K562 (cell line): ENCODE measurements around the gene MIDN. TPM values are rescaled to one million over a fixed set of nuclear protein-coding genes. Genes with fewer than 3 reads are reported as not detected.
A peak's percentile ranks its signal among the peaks of the same experiment; 100 is the strongest.

Source experiments
- ATAC-seq: fragments of 200-7000 bp; cut with Tn5 transposase; 3 replicates; pipeline ENCODE4 v1.9.1; 2020; ENCODE audit warnings: moderate library complexity
- BruUV-seq: library from RNA; stranded (reverse); fragments of 400-500 nt; replicated peaks from 2 replicates; lab custom pipeline; 2021; lab: Mats Ljungman, UMichigan
- CTCF ChIA-PET: fragments of 300-600 bp; formaldehyde crosslinking; extraction: SDS; loops from one replicate; lab custom pipeline; 2021; ENCODE audit warnings: low intra/inter-chr PET ratio; lab: Yijun Ruan, JAX
- POLR2A ChIA-PET: fragments of 300-600, 350-650 bp; sonication (Branson Sonifier 250); formaldehyde crosslinking; extraction: SDS; loops from one replicate; lab custom pipeline; 2021; ENCODE audit warnings: antibody characterized with exemption, inconsistent platforms; lab: Yijun Ruan, JAX
- DNase-seq, 4 experiments: peaks; one replicate each; pipeline versions ENCODE4 v3.0.0 to v3.0.0-alpha.2; 2011 to 2018; ENCODE audit warnings: low spot score in 3 of 4, mixed read lengths in 3 of 4; ENCODE audit errors: extremely low read depth in 1 of 4
- FAIRE-seq: peaks from 2 replicates; lab custom pipeline; 2011; peaks lifted over from hg19 to GRCh38; lab: Jason Lieb, UNC
- H2AFZ ChIP-seq: 2 replicates; pipeline ENCODE4 v1.6.0; 2011; ENCODE audit warnings: low read depth, low read length, control low read depth, inconsistent platforms
- H3K27ac ChIP-seq: fragments of 200-600 bp; 3 replicates; pipeline ENCODE4 v1.8.0; 2011; ENCODE audit warnings: low read depth, mild to moderate bottlenecking, control low read depth, inconsistent platforms, low read length, moderate library complexity, mixed read lengths; ENCODE audit errors: extremely low read depth
- H3K27me3 ChIP-seq, 2 experiments: fragments of 300-600 bp in 1 of 2; 2 replicates in 1 of 2; 3 replicates in 1 of 2; pipeline versions ENCODE4 v1.6.0 to v1.8.0; 2011; ENCODE audit warnings: inconsistent platforms in 2 of 2, low read length in 2 of 2, mild to moderate bottlenecking in 1 of 2, mixed read lengths in 1 of 2, moderate library complexity in 1 of 2; ENCODE audit not compliant: control insufficient read depth in 2 of 2, insufficient read depth in 2 of 2
- H3K36me3 ChIP-seq: fragments of 300-600 bp; 3 replicates; pipeline ENCODE4 v1.8.0; 2011; ENCODE audit warnings: mild to moderate bottlenecking, low read length, inconsistent platforms; ENCODE audit not compliant: control insufficient read depth, insufficient read depth
- H3K4me1 ChIP-seq, 2 experiments: fragments of 200-600 bp in 1 of 2; replicated peaks in 1 of 2; 2 replicates in 1 of 2; 3 replicates in 1 of 2; pipeline versions ENCODE4 v1.5.1 to v1.8.0; 2011; ENCODE audit warnings: inconsistent platforms in 2 of 2, low read length in 2 of 2, mild to moderate bottlenecking in 1 of 2, mixed read lengths in 1 of 2, moderate library complexity in 1 of 2; ENCODE audit not compliant: control insufficient read depth in 2 of 2, insufficient read depth in 2 of 2
- H3K4me2 ChIP-seq: 2 replicates; pipeline ENCODE4 v1.6.1; 2011; ENCODE audit warnings: low read length, control low read depth, inconsistent platforms, mixed read lengths; ENCODE audit not compliant: insufficient read depth
- H3K4me3 ChIP-seq: fragments of 200-600 bp; sonication (generic), shearing (Covaris generic); 2 replicates; pipeline ENCODE4 v1.5.1; 2016; ENCODE audit warnings: control low read depth, inconsistent platforms
- H3K79me2 ChIP-seq: fragments of 200-600 bp; 3 replicates; pipeline ENCODE4 v1.8.0; 2011; ENCODE audit warnings: low read length, inconsistent platforms; ENCODE audit not compliant: control insufficient read depth, insufficient read depth
- H3K9ac ChIP-seq, 2 experiments: 2 replicates each; pipeline versions ENCODE4 v1.6.0 to v1.6.1; 2011; ENCODE audit warnings: low read depth in 2 of 2, low read length in 2 of 2, control low read depth in 1 of 2, inconsistent platforms in 1 of 2, mild to moderate bottlenecking in 1 of 2, mixed read lengths in 1 of 2; ENCODE audit not compliant: insufficient read depth in 1 of 2
- H3K9me1 ChIP-seq: one replicate; pipeline ENCODE4 v1.6.0; 2011; ENCODE audit warnings: inconsistent platforms, mild to moderate bottlenecking, low read length, moderate library complexity; ENCODE audit not compliant: control insufficient read depth, insufficient read depth
- H3K9me3 ChIP-seq: replicated peaks from 2 replicates; pipeline ENCODE4 v1.5.1; 2011; ENCODE audit warnings: low read depth, low read length, inconsistent platforms; ENCODE audit not compliant: control insufficient read depth, insufficient read depth
- H4K20me1 ChIP-seq: replicated peaks from 2 replicates; pipeline ENCODE4 v1.6.1; 2011; ENCODE audit warnings: low read length, inconsistent platforms, mixed read lengths; ENCODE audit not compliant: control insufficient read depth, insufficient read depth
- BRCA1 ChIP-seq, 2 experiments: fragments of 450-650 bp in 1 of 2; sonication (generic) in 1 of 2; formaldehyde crosslinking in 1 of 2; IDR thresholded peaks; 2 replicates each; pipeline versions ENCODE4 v1.5.0 to v1.6.1; 2017 to 2020; ENCODE audit warnings: mild to moderate bottlenecking in 1 of 2, missing genetic modification reagents in 1 of 2
- CREBBP ChIP-seq: IDR thresholded peaks from one replicate; pipeline ENCODE4 v1.6.1; 2012; ENCODE audit warnings: low read depth, mild to moderate bottlenecking, control low read depth, inconsistent platforms, low read length
- KLF6 ChIP-seq: fragments of 250-450 bp; sonication (Bioruptor Pico); IDR thresholded peaks from 2 replicates; pipeline ENCODE4 v1.4.0; 2020; ENCODE audit warnings: mild to moderate bottlenecking, moderate library complexity, borderline replicate concordance
- NEUROD1 ChIP-seq: fragments of 150-350 bp; IDR thresholded peaks from 2 replicates; pipeline ENCODE4 v1.6.1; 2014; ENCODE audit warnings: borderline replicate concordance, low read length, low read depth; ENCODE audit not compliant: partially characterized antibody
- POLR2G ChIP-seq: fragments of 200-400 bp; formaldehyde crosslinking; IDR thresholded peaks from 2 replicates; pipeline ENCODE4 v1.6.1; 2017; ENCODE audit warnings: low read depth, mild to moderate bottlenecking, antibody characterized with exemption, low read length, moderate library complexity
- SMAD3 ChIP-seq: fragments of 450-650 bp; formaldehyde crosslinking; conservative IDR thresholded peaks from 2 replicates; pipeline ENCODE4 v1.4.0; 2020; ENCODE audit warnings: mild to moderate bottlenecking
- ZNF311 ChIP-seq: fragments of 250-450 bp; sonication (Bioruptor Pico); IDR thresholded peaks from 2 replicates; pipeline ENCODE4 v1.4.0; 2020; ENCODE audit warnings: mild to moderate bottlenecking, moderate library complexity
- WGBS: fragments of 100-300 bp; shearing (Covaris generic); methylation state at CpG from one replicate; pipeline ENCODE4 v1.1.6; 2016; ENCODE audit warnings: low coverage, mixed read lengths; ENCODE audit not compliant: insufficient coverage; ENCODE audit errors: missing lambda C conversion rate; 5-methylcytosine and 5-hydroxymethylcytosine counted together
- in situ Hi-C: fragments of 300-500 bp; cut with MboI; formaldehyde crosslinking; loops from 4 replicates; pipeline ENCODE4 v1.15.0; 2018; ENCODE audit warnings: inconsistent platforms, mixed read lengths
- intact Hi-C: fragments of 100-400 bp; cut with micrococcal nuclease; formaldehyde crosslinking; loops from 2 replicates; pipeline ENCODE4 v1.14.2; 2022
- polyA plus RNA-seq, 8 experiments: library from polyadenylated mRNA; depleted of rRNA in 4 of 8; stranded (reverse) in 5 of 8; unstranded in 3 of 8; fragments of >200 nt; fragmentation: Nextera tagmentation in 2 of 8; fragmentation: Illumina TruSeq in 1 of 8; extraction: Ambion mirVana in 2 of 8; extraction: Trizol in 1 of 8; gene quantifications; 2 replicates each; pipeline versions ENCODE4 v1.2.1 to v1.2.3, GENCODE V29; 2011 to 2014; ENCODE audit warnings: inconsistent platforms in 1 of 8, missing spikeins in 1 of 8
- total RNA-seq, 7 experiments: library from RNA; depleted of rRNA in 6 of 7; stranded (reverse); fragments of >200 nt in 6 of 7; fragmentation: Illumina TruSeq in 2 of 7; extraction: Trizol in 2 of 7; gene quantifications; 2 replicates each; pipeline versions ENCODE4 v1.2.1 to v1.2.3, GENCODE V29; 2011 to 2021; ENCODE audit warnings: low replicate concordance in 1 of 7
- TF ChIP-seq, protein P1 (sequence below): sonication (generic); formaldehyde crosslinking; IDR thresholded peaks from 2 replicates; pipeline ENCODE4 v1.8.0; 2023; ENCODE audit warnings: mild to moderate bottlenecking, missing genetic modification reagents

Gene MIDN
- total and polyA plus RNA-seq, 9 of the 15 experiments (the other 6 are each of a cell fraction or from before 2014, with no cell fraction given), result 0.17 to 120 (median 10.1) TPM

- WGBS, result 95% methylated on average over 23 of the region's 33 CpGs
- POLR2A ChIA-PET, result interaction anchor here (0.7 kb wide), 1 partner anchor 9 kb away, joined by 3 read pairs; no protein-coding TSS in a partner anchor
- Histone ChIP-seq H3K36me3 (peaks cover 71% of the 10 kb centered on the region; the same call in 2 of the 3 replicates), H3K79me2 (peaks cover 97% of the 10 kb centered on the region), H3K9me1 (peaks cover 23% of the 10 kb centered on the region), H3K27me3 (no peaks in the 10 kb centered on the region), H3K9me3 (no peaks in the 10 kb centered on the region), H3K27ac (no peak overlapping the region), H2AFZ (no peak overlapping the region), H3K4me3 (no peak overlapping the region), H3K9ac (peak overlapping the region in 1 of 2 experiments; percentile 14; a peak in 2 of 4 replicates), H3K4me2 (no peak overlapping the region), H4K20me1 (peaks cover 62% of the 10 kb centered on the region), H3K4me1 (peaks cover 24 to 79% of the 10 kb centered on the region in 2 experiments)
- peak in 2 of 4 experiments; percentile 56 to 66 for DNase-seq
- CTCF ChIA-PET, result no interaction called here
- intact Hi-C loops (no loop called here), in situ Hi-C loops (no loop called here)
- ATAC-seq, result no peak
- FAIRE-seq, result no peak
- no TSS peak for BruUV-seq
- TF ChIP-seq KLF6 (CRISPR knock-in tag) (no peak), BRCA1 (IDR thresholded peaks at IDR 0.05) (no peak), BRCA1 (CRISPR knock-in tag; IDR thresholded peaks at IDR 0.05) (no peak), CREBBP (no peak), ZNF311 (CRISPR knock-in tag) (no peak), POLR2G (peak; percentile 64), NEUROD1 (no peak), SMAD3 (CRISPR knock-in tag) (no peak)
- TF ChIP-seq, protein P1, sequence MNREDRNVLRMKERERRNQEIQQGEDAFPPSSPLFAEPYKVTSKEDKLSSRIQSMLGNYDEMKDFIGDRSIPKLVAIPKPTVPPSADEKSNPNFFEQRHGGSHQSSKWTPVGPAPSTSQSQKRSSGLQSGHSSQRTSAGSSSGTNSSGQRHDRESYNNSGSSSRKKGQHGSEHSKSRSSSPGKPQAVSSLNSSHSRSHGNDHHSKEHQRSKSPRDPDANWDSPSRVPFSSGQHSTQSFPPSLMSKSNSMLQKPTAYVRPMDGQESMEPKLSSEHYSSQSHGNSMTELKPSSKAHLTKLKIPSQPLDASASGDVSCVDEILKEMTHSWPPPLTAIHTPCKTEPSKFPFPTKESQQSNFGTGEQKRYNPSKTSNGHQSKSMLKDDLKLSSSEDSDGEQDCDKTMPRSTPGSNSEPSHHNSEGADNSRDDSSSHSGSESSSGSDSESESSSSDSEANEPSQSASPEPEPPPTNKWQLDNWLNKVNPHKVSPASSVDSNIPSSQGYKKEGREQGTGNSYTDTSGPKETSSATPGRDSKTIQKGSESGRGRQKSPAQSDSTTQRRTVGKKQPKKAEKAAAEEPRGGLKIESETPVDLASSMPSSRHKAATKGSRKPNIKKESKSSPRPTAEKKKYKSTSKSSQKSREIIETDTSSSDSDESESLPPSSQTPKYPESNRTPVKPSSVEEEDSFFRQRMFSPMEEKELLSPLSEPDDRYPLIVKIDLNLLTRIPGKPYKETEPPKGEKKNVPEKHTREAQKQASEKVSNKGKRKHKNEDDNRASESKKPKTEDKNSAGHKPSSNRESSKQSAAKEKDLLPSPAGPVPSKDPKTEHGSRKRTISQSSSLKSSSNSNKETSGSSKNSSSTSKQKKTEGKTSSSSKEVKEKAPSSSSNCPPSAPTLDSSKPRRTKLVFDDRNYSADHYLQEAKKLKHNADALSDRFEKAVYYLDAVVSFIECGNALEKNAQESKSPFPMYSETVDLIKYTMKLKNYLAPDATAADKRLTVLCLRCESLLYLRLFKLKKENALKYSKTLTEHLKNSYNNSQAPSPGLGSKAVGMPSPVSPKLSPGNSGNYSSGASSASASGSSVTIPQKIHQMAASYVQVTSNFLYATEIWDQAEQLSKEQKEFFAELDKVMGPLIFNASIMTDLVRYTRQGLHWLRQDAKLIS (CRISPR knock-in tag), result no peak
These were observed 36.7 kb upstream of the MIDN start for GRCh38 chr19:1211494-1212234.
